HK-2 (cell line): Measurements from ENCODE around the gene LVRN.

Experiments
- DNase-seq: peaks from one replicate; pipeline ENCODE4 v3.0.0-alpha.2; 2018; ENCODE audit not compliant: unreplicated experiment

Gene LVRN

GRCh38 chr5:115961381-115962238 is 665 bp upstream of the LVRN start:
- no peak for DNase-seq

- no peak for DNase-seq
Observed at GRCh38 chr5:115962565-115963402, 509 bp downstream of the LVRN start.

GRCh38 chr5:115963566-115963965 is 1.3 kb downstream of the LVRN start:
- no peak for DNase-seq

- DNase-seq = no peak
Observed at GRCh38 chr5:115968770-115969169, 6.5 kb downstream of the LVRN start.

- DNase-seq = no peak
Observed at GRCh38 chr5:115977096-115977495, 14.8 kb downstream of the LVRN start.

GRCh38 chr5:115977988-115978387 is 15.7 kb downstream of the LVRN start:
- no peak for DNase-seq

- no peak for DNase-seq
Observed at GRCh38 chr5:115978779-115979178, 16.5 kb downstream of the LVRN start.

GRCh38 chr5:115979201-115980041 is 17.1 kb downstream of the LVRN start:
- DNase-seq = no peak

GRCh38 chr5:115983519-115983918 is 21.2 kb downstream of the LVRN start:
- no peak for DNase-seq

GRCh38 chr5:115985802-115986757 is 23.8 kb downstream of the LVRN start:
- no peak for DNase-seq

- no peak for DNase-seq
Observed at GRCh38 chr5:115988002-115988401, 25.7 kb downstream of the LVRN start.

GRCh38 chr5:115992848-115993350 is 30.6 kb downstream of the LVRN start:
- no peak for DNase-seq

GRCh38 chr5:115995351-115995750 is 33.1 kb downstream of the LVRN start:
- DNase-seq = no peak

- DNase-seq = no peak
Observed at GRCh38 chr5:116002116-116002906, 40.0 kb downstream of the LVRN start.

- no peak for DNase-seq
Observed at GRCh38 chr5:116004248-116004647, 42.0 kb downstream of the LVRN start.

GRCh38 chr5:116009806-116010205 is 47.5 kb downstream of the LVRN start:
- no peak for DNase-seq

GRCh38 chr5:116011046-116011445 is 48.8 kb downstream of the LVRN start:
- no peak for DNase-seq

- no peak for DNase-seq
Observed at GRCh38 chr5:116013207-116013785, 51.0 kb downstream of the LVRN start.

- DNase-seq = no peak
Observed at GRCh38 chr5:116013936-116014335, 51.7 kb downstream of the LVRN start.
